Measurements from ENCODE around the gene SLC17A6.

GRCh38 chr11:22359295-22359694 lies 21.1 kb downstream of the SLC17A6 start:
- no peak for TF ChIP-seq CTCF (IDR thresholded peaks at IDR 0.05)
- TF ChIP-seq POLR2A (IDR thresholded peaks at IDR 0.05), result no peak
